Measurements from ENCODE around the gene PLXNA2. TPM values are rescaled to one million over a fixed set of nuclear protein-coding genes. Genes with fewer than 3 reads are reported as not detected.

Gene PLXNA2
- total RNA-seq, 2 donors from 2014 or later, result 44.5 to 51.6 TPM

GRCh38 chr1:208289716-208290115 lies 45.5 kb upstream of the PLXNA2 start:
- TF ChIP-seq CTCF (IDR thresholded peaks at IDR 0.05), result no peak
- no peak for TF ChIP-seq POLR2A (IDR thresholded peaks at IDR 0.05)
- 61 to 76% methylated on average over 2 of the region's 2 CpGs for WGBS, 2 donors
- intact Hi-C loops (cut with DNase I), result no loop called here

GRCh38 chr1:208288495-208288894 lies 44.3 kb upstream of the PLXNA2 start:
- no peak overlapping the region for H3K4me3 ChIP-seq
- no peak for ATAC-seq

More at GRCh38 chr1:208289716-208290115, 45.5 kb upstream of the PLXNA2 start:
- no peaks in the 10 kb centered on the region for H3K4me1 ChIP-seq
- no peak overlapping the region for H3K27ac ChIP-seq
- no peak overlapping the region for H3K4me3 ChIP-seq
- no peaks in the 10 kb centered on the region for H3K27me3 ChIP-seq
- ATAC-seq (no peak), DNase-seq (no peak)
- no peaks in the 10 kb centered on the region for H3K9me3 ChIP-seq
- H3K36me3 ChIP-seq (replicated peaks in 1 of 2; ENCODE audit: insufficient read depth in 1 of 2, low read depth in 2 of 2), result no peaks in the 10 kb centered on the region

GRCh38 chr1:208280681-208281450 lies 36.7 kb upstream of the PLXNA2 start:
- H3K4me3 ChIP-seq, result no peak overlapping the region
- H3K27ac ChIP-seq, result no peak overlapping the region
- H3K9me3 ChIP-seq, result no peaks in the 10 kb centered on the region
- H3K27me3 ChIP-seq, result no peaks in the 10 kb centered on the region
- no peak for ATAC-seq
- DNase-seq, result no peak
- TF ChIP-seq POLR2A (IDR thresholded peaks at IDR 0.05) (no peak), CTCF (IDR thresholded peaks at IDR 0.05) (no peak)
- H3K4me1 ChIP-seq, result no peaks in the 10 kb centered on the region
- intact Hi-C loops (cut with DNase I), result no loop called here
- H3K36me3 ChIP-seq (replicated peaks in 1 of 2; ENCODE audit: insufficient read depth in 1 of 2, low read depth in 2 of 2), result no peaks in the 10 kb centered on the region
- WGBS, 2 donors, result 37 to 39% methylated on average over 8 of the region's 8 CpGs

More at GRCh38 chr1:208288495-208288894, 44.3 kb upstream of the PLXNA2 start:
- Histone ChIP-seq H3K36me3 (replicated peaks in 1 of 2; ENCODE audit: insufficient read depth in 1 of 2, low read depth in 2 of 2) (no peaks in the 10 kb centered on the region), H3K27me3 (no peaks in the 10 kb centered on the region), H3K4me1 (no peaks in the 10 kb centered on the region), H3K9me3 (no peaks in the 10 kb centered on the region), H3K27ac (no peak overlapping the region)
- DNase-seq, result no peak
- no peak for TF ChIP-seq CTCF (IDR thresholded peaks at IDR 0.05)
- TF ChIP-seq POLR2A (IDR thresholded peaks at IDR 0.05), result no peak
- 86 to 88% methylated on average over 4 of the region's 4 CpGs for WGBS, 2 donors
- intact Hi-C loops (cut with DNase I), result no loop called here

GRCh38 chr1:208279826-208280588 lies 35.8 kb upstream of the PLXNA2 start:
- TF ChIP-seq CTCF (IDR thresholded peaks at IDR 0.05), result no peak
- no peak for TF ChIP-seq POLR2A (IDR thresholded peaks at IDR 0.05)

More at GRCh38 chr1:208279826-208280588, 35.8 kb upstream of the PLXNA2 start:
- no peaks in the 10 kb centered on the region for H3K36me3 ChIP-seq (replicated peaks in 1 of 2; ENCODE audit: insufficient read depth in 1 of 2, low read depth in 2 of 2)
- WGBS, 2 donors, result 77 to 85% methylated on average over 11 of the region's 11 CpGs
- no peak overlapping the region for H3K4me3 ChIP-seq
- no peak overlapping the region for H3K27ac ChIP-seq
- H3K9me3 ChIP-seq, result no peaks in the 10 kb centered on the region
- intact Hi-C loops (cut with DNase I), result no loop called here
- no peaks in the 10 kb centered on the region for H3K27me3 ChIP-seq
- DNase-seq (no peak), ATAC-seq (no peak)
- H3K4me1 ChIP-seq, result no peaks in the 10 kb centered on the region

Measured in body of pancreas (tissue), 4 donors.